Measurements from ENCODE around the gene RGMA. TPM values are rescaled to one million over a fixed set of nuclear protein-coding genes. Genes with fewer than 3 reads are reported as not detected.
A peak's percentile ranks its signal among the peaks of the same experiment; 100 is the strongest.

The RGMA gene
- total RNA-seq, 1 experiment from 2014 or later, result 1.3 TPM

- no peaks in the 10 kb centered on the region for H3K79me2 ChIP-seq (ENCODE audit: low read length)
- H3K4me1 ChIP-seq (ENCODE audit: insufficient read depth, low read length), result no peaks in the 10 kb centered on the region
- no TSS peak for BruUV-seq (replicated peaks)
- H3K4me2 ChIP-seq (ENCODE audit: low read length), result peak overlapping the region; percentile 44
- H3K9ac ChIP-seq (ENCODE audit: low read length), result no peak overlapping the region
- DNase-seq (peak; percentile 52), ATAC-seq (peak; percentile 63)
- no peaks in the 10 kb centered on the region for H3K9me2 ChIP-seq (replicated peaks; ENCODE audit: low read length)
- no peak overlapping the region for H3K4me3 ChIP-seq (ENCODE audit: low read length)
- no peaks in the 10 kb centered on the region for H3K36me3 ChIP-seq (ENCODE audit: low read depth, low read length)
- H2AFZ ChIP-seq (ENCODE audit: low read length), result peak overlapping the region; percentile 79
- H3K9me3 ChIP-seq (ENCODE audit: low read length), result no peaks in the 10 kb centered on the region
- ChIA-PET POLR2A (ENCODE audit: unreplicated experiment) (no interaction called here), CTCF (no interaction called here)
- no peaks in the 10 kb centered on the region for H4K20me1 ChIP-seq (ENCODE audit: low read length)
- no peaks in the 10 kb centered on the region for H3K27me3 ChIP-seq (ENCODE audit: low read length)
- H3K27ac ChIP-seq (ENCODE audit: low read length), result no peak overlapping the region
- intact Hi-C loops (cut with micrococcal nuclease), result no loop called here
- peak; percentile 79 for TF ChIP-seq CTCF (conservative IDR thresholded peaks at IDR 0.05; ENCODE audit: low read depth, low read length)
- TF ChIP-seq EZH2phosphoT487 (IDR thresholded peaks at IDR 0.05; ENCODE audit: borderline replicate concordance, low read length), result no peak
- no peaks in the 10 kb centered on the region for H3F3A ChIP-seq (ENCODE audit: low read length, unreplicated experiment)
Observed at GRCh38 chr15:93035953-93036810, 52.8 kb downstream of the RGMA start.

- no peak for DNase-seq
- Histone ChIP-seq H3K9me2 (replicated peaks; ENCODE audit: low read length) (no peaks in the 10 kb centered on the region), H3K9me3 (ENCODE audit: low read length) (no peaks in the 10 kb centered on the region), H3K27ac (ENCODE audit: low read length) (no peak overlapping the region), H3K4me1 (ENCODE audit: insufficient read depth, low read length) (no peaks in the 10 kb centered on the region), H3K4me2 (ENCODE audit: low read length) (peak overlapping the region; percentile 44; the same call in 1 of the 2 replicates), H3K27me3 (ENCODE audit: low read length) (no peaks in the 10 kb centered on the region), H3K36me3 (ENCODE audit: low read depth, low read length) (no peaks in the 10 kb centered on the region), H3K79me2 (ENCODE audit: low read length) (no peaks in the 10 kb centered on the region), H2AFZ (ENCODE audit: low read length) (peak overlapping the region; percentile 79), H4K20me1 (ENCODE audit: low read length) (no peaks in the 10 kb centered on the region), H3K4me3 (ENCODE audit: low read length) (no peak overlapping the region), H3F3A (ENCODE audit: low read length, unreplicated experiment) (no peaks in the 10 kb centered on the region), H3K9ac (ENCODE audit: low read length) (no peak overlapping the region)
- ChIA-PET CTCF (interaction anchor here (0.5 to 0.6 kb wide), 2 partner anchors 52 to 974 kb away, joined by 3 to 10 read pairs; no protein-coding TSS in a partner anchor), POLR2A (ENCODE audit: unreplicated experiment) (no interaction called here)
- intact Hi-C loops (cut with micrococcal nuclease), result no loop called here
- TF ChIP-seq EZH2 (IDR thresholded peaks at IDR 0.05; ENCODE audit: low read length, unreplicated experiment) (no peak), EZH2phosphoT487 (IDR thresholded peaks at IDR 0.05; ENCODE audit: borderline replicate concordance, low read length) (no peak)
- peak; percentile 34 for ATAC-seq
- no TSS peak for BruUV-seq (replicated peaks)
Observed at GRCh38 chr15:93035092-93035915, 53.7 kb downstream of the RGMA start.

GRCh38 chr15:93034512-93034911, 54.5 kb downstream of the RGMA start:
- H3K4me2 ChIP-seq (ENCODE audit: low read length), result no peak overlapping the region
- no peaks in the 10 kb centered on the region for H3K36me3 ChIP-seq (ENCODE audit: low read depth, low read length)
- no peaks in the 10 kb centered on the region for H3K4me1 ChIP-seq (ENCODE audit: insufficient read depth, low read length)
- CTCF ChIA-PET, result interaction anchor here (0.6 kb wide), 1 partner anchor 973 kb away, joined by 3 read pairs; no protein-coding TSS in a partner anchor
- POLR2A ChIA-PET (ENCODE audit: unreplicated experiment), result no interaction called here
- ATAC-seq (no peak), DNase-seq (no peak)
- H3K79me2 ChIP-seq (ENCODE audit: low read length), result no peaks in the 10 kb centered on the region
- no peaks in the 10 kb centered on the region for H3K27me3 ChIP-seq (ENCODE audit: low read length)
- no peak overlapping the region for H3K27ac ChIP-seq (ENCODE audit: low read length)
- H3K4me3 ChIP-seq (ENCODE audit: low read length), result no peak overlapping the region
- intact Hi-C loops (cut with micrococcal nuclease), result no loop called here
- no peaks in the 10 kb centered on the region for H4K20me1 ChIP-seq (ENCODE audit: low read length)
- no peaks in the 10 kb centered on the region for H3K9me3 ChIP-seq (ENCODE audit: low read length)
- no peak for TF ChIP-seq CTCF (conservative IDR thresholded peaks at IDR 0.05; ENCODE audit: low read depth, low read length)
- TF ChIP-seq EZH2 (IDR thresholded peaks at IDR 0.05; ENCODE audit: low read length, unreplicated experiment), result no peak
- no peak for TF ChIP-seq EZH2phosphoT487 (IDR thresholded peaks at IDR 0.05; ENCODE audit: borderline replicate concordance, low read length)
- no peak overlapping the region for H3K9ac ChIP-seq (ENCODE audit: low read length)
- BruUV-seq (replicated peaks), result no TSS peak
- no peak overlapping the region for H2AFZ ChIP-seq (ENCODE audit: low read length)
- no peaks in the 10 kb centered on the region for H3F3A ChIP-seq (ENCODE audit: low read length, unreplicated experiment)
- no peaks in the 10 kb centered on the region for H3K9me2 ChIP-seq (replicated peaks; ENCODE audit: low read length)

Data from PC-3 (cell line).